GM18909 (cell line): ENCODE data around the gene OPN3.

Experiments used
- ATAC-seq: cut with Tn5 transposase; IDR thresholded peaks from one replicate; pipeline ENCODE4 v1.9.1; 2021; ENCODE audit warnings: mild to moderate bottlenecking; ENCODE audit not compliant: unreplicated experiment, poor library complexity

OPN3 gene

DNA sequence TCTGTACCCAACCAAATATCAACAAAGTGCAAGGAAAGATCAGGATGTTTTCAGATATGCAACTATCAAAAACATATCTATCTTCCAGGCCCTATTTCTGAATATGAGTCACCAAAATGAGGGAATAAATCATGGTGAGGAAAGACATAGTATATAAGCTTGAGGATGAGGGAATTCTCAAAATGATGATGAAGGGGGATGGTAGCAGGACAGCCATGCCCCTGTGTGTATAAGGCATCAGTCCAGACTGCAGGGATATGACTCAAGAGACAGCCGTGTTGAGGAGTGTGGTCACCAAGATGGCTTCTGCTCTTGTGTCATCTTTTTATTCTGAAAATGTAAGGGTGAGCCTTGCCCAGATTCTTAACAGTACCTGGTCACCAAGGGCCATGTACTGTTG is 7.5 kb upstream of the OPN3 start:
- no peak for ATAC-seq

DNA sequence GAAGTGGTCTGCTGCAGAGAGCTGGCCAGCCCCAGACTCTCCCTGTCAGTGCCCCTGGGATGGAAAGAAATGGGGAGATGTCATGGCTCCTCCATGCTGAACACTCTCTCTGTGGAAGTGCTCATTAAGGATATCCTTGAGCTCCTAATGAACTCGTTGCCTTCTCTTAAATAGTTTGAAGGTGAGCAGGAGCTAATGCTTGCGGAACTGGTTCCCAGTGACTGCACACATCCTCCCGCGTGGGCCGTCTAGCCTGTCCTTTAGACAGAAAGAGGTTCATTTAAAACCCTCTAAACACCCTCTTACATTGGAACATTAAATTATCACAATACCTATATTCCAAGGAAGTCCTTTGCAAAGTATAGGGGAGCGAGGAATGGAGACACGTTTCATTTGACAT is 6.0 kb upstream of the OPN3 start:
- no peak for ATAC-seq

DNA sequence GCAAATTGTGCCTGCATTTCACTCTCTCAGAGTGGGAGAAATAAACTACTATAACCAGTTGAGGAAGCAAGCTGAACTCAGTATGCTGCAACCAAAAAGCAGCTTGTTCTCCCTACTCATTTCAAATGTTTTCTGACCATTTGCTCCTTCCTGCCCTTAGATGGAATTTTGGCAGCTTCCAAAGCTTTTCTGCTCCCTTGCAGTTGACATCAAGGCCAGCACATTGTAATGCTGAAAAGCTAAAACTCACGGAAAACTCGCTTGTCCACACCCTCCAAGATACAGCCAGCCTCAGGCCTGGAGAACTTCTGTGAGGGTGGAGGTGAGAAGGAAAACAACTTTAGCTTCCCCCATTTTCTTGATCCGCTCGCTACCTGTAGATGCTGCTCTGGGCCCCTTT is 5.0 kb upstream of the OPN3 start:
- no peak for ATAC-seq

DNA sequence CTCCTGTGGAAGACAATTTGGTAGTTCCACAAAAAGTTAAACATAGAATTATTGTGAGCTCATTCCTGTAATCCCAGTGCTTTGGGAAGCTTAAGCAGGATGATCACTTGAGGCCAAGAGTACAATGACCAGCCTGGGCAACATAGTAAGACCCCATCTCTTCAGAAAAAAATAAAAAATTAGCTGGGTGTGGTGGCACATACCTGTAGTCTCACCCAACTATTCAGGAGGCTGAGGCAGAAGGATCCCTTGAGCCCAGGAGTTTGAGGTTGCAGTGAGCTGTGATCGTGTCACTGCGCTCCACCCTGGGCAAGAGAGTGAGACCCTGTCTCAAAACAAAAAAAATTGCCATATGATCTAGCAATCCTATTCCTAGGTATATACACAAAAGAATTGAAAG is 4.1 kb upstream of the OPN3 start:
- no peak for ATAC-seq

DNA sequence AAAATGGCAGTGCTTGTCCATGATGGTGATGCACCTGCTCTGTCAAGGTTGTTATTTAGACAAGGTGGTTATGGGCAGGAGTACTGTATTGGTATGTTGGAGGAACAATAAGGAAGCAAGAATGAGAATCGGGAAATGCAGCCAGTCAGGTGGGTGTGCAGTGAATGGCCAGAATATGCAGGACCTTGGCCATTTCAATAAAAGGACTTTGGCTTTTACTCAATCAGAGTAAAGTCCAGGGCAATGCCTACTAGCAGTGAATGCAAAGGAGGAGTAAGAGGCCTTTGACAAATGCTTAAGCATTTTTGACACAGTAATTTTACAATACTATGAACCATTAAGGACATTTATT is 2.4 kb upstream of the OPN3 start:
- ATAC-seq, result no peak

DNA sequence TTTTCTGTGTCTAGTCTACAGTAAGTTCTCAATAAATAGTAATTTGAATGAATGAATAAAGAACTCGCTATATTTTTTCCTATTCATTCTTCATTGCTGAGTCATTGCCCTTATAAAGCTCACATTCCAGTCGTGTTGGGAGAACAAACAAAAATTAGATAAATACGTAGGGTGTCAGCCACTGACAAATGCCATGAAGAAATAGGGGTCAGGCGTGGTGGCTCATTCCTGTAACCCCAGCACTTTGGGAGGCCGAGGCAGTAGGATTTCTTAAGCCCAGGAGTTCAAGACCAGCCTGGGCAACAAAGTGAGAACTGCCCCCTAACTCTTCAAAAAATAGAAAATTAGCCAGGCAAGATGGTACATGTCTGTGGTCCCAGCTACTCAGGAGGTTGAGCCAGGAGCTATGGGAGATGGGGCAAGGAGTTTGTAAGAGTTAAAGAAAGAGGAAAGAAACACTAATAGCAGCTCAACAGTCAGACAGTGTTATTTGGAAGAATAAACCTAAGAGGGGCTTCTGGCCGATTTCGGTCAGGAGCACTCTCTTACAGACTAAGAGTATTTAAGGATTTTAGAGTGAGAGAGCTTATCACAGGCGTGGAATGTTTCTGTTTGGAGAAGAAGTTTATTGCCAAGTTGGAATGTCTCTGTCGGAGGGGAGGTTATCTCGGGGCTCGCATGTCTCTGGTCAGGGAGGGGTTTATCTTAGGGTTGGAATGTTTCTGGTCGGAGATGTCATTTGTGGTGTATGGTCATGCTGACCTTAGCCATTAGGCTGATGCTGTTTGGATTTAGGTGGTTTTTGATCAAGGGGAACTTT is 1.8 kb upstream of the OPN3 start:
- ATAC-seq, result no peak

DNA sequence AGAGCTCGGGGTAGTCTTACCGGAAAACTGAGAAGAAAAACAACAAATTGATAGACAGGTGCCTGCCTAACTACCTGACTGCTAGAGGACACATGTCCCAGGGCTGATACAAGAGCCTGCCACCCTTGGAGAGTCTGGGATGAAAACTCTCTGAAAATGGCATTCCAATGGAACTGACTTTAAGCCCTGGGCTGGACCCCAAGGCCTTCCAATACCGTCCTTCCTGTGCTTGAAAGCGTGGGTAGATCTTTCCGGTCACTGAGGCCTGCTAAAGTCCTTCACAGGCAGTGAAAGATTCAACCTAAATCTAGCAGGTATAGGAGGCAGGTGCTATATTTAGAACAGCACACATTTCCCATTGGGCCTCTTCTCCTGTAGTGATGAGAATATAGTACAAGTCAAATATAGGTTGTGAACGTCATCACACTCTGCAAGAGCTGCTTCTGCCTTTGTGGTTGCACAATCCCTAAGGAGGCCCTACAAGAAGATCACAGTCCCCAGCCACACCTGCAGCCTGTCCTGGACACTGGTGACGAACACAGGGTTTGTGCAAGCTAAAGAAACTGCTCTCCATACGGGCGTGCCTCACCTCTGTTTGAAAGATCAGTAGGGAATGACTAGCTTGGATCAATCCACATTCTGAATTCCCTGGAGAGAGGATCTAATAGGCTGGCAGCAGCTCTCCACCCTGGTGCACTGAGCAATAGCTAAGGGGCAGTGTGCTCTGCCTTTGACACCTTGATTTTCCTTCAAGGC is 876 bp upstream of the OPN3 start:
- ATAC-seq, result no peak

DNA sequence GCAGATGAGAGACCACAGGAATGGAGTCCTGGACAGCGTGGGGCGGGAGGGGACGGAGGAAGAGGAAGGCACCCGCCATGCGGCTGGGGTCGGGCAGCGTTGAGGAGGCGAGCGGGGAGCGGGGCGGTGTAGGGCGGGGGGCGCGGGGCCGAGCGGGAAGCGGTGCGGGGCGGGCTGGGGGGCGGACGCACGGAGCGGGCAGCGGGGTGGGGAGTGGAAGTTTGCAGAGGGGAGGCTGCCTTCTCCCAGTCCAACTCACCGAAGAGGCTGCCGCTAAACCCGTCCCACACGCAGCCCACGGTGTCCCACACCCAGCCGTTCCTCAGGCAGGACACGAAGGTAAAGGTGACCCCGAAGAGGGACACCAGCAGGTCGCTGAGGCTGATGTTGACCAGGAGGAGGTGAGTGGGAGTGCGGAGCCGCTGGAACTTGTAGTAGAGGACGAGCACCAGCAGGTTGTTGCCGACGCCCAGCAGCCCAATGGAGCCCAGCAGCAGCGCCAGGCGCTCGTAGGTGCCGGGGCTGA is 483 bp downstream of the OPN3 start:
- ATAC-seq, result peak; percentile 56

DNA sequence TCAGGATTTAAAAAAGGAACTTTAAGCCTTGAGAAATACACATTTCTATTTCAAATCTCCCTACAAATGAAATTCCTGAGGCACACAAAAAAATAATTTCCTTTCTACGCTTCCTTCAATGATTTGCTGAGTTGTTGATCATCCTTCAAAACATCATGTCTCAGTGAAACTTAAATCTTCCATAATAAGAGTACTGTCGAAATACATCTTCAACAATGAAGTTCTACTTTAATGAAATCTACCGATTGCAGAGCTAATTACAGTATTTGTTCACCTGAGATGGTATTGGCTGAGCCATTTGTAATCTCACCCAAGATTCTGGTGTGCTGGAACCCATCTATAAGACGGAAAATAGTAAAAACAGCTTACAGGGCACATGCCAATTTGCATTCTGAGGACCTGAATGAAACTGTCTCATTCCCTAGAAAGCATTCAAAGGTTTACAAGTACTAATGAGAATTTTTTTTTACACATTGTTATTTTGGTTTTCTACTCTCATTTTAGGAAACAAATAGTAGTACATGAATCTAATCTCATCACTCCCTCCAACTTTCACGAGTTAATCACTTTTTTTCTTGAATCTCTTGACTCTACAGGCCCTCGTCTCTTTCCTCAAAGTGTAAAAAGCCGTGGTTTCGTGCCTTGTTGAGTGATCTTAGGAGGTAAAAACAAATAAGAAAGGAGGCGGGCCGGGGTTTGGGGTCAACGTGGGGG is 1.1 kb downstream of the OPN3 start:
- ATAC-seq, result no peak

DNA sequence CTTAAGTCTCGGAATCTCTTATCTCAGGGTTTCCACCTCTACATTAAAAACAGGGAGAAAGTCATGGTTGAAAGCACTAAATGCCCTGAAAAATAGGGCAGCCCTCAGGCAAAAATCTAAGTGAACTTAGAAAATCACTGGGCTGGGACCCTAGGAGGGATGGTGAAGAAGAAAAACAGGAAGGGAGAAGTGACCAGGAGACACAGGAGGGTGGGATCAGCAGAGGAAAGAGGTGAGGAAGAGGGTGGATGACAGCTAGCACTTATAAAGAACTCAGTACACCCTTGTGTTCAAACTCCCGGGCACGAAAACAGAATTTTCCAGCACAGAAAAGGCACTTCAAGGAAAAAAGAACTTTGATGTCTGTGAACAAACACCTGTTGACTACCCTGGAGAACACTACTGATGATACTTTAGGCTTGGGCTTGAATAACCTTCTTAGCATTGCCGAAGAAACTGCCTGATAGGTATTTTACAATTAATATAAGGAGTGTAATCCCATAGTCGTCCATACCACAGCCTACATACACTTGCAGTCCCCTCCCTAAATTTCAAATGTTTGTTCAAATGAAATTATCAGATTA is 2.0 kb downstream of the OPN3 start:
- ATAC-seq, result no peak

DNA sequence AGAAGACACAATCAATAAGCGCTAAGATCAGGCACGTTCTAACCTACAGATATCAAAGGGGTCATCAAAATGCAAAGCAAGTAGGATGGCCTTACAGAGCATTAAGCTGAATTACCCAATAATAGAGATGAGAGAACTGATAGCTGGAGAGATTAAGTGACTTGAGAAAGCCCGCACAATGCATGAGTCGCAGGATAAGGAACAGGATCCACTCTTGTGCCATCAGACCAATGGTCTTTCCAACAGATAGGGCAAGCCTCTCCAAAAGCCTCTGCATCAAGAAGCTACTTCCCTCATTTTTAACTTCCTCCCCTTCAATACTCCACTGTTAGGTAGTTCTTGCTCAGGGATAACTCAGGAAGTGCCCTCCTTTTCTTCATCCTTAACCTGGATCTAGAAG is 2.6 kb downstream of the OPN3 start:
- ATAC-seq, result no peak

DNA sequence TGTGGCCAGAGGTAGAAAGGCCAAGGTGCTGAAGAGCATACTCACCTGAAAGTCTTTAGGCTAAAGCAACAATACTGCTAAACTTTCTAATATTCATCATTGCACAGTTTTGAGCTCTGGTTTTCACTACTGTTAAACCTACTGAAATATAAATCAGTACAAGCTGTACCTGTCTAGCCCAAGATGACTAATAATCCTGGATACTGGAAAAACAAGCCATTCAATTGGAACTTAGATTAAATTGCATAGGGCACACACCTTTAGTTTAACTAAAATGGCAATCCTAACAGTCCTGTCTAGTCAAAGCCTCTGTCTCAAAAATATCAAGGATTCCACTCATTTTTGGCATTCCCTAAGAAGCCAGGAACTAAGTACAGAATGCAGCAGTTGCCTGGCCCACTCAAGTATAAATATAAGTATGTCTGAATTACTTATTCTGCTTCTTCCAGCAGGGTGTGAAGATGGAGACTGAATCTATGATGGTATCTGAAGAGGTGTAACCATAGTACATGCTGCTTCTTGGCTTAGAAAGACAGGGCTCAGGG is 3.1 kb downstream of the OPN3 start:
- no peak for ATAC-seq

DNA sequence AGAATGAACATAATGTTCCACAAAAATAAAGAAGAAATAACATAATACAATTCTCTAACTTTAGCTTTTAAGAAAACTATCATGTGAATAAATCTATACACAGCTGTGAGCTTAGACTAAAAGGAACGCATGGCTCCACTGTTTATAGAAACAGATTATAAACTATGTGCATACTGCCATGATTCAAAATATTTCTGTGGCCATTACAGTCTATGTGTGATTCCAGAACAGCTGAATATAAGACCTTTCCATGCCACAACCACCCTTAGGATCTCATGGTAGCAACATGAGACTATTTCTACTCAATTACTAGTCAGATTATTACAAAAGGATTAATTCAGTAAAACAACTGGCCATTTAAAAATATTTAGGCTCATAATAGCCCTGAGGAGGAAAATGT is 3.9 kb downstream of the OPN3 start:
- ATAC-seq, result no peak

DNA sequence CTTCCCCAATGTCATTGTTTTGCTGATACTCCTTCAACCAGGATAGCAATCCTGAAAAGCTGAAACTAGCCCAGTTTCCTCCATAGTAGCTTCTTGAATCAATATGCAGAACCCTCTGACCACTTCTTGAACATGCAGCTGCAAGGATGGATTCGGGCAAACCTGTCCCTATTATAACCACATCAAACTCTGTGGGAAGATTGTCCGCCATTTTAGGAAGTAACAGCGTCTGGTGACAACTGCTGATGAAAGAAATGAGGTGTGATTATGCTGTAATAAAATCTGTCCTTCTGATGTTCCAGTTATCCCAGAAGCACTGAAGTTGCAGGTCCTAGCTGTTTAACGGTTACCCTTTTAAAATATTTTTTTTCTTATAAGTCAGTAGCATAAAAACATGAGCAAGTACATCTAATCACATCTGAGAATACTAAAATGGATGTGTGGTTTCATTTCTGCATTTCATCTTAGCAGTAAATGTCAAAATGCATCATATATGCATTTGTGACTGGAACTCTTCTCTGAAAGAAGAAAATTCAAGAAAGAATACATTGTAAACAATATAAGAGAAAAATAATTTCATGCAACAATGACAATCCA is 4.5 kb downstream of the OPN3 start:
- no peak for ATAC-seq

DNA sequence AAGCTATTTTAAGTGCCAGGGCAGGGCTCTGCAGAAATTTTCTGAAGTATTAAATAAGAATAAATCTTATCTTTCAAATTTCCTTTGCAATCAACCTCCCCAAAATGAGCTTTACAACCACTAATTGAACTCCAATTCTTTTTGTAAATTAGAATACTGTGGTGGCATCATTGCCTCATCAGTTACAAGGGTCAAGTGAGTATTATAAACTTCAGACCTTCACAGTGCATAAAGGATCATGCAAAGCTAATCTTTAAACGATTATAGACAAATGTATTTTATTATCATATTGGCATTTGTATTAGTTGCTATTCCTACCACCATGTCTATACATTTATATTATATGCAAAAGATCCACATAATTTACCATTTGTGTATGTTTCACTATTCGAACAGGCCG is 7.2 kb downstream of the OPN3 start:
- no peak for ATAC-seq

DNA sequence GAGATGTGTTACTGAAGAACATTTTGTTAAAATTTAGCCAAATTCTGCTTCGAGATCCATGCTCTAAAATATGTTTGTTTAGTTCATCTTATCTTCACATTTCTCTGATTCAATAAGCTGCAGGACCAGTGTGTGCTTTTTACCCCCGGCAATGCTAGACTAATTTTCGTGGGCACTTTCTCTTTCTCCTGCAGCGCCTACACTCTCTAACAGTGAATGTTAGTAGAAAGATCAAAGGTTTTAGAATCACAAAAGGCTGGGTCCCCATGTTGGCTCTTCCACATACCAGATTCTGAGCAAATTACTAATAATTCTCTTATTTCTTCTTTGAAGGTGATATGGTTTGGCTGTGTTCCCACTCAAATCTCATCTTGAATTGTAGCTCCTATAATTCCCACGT is 8.5 kb downstream of the OPN3 start:
- no peak for ATAC-seq

DNA sequence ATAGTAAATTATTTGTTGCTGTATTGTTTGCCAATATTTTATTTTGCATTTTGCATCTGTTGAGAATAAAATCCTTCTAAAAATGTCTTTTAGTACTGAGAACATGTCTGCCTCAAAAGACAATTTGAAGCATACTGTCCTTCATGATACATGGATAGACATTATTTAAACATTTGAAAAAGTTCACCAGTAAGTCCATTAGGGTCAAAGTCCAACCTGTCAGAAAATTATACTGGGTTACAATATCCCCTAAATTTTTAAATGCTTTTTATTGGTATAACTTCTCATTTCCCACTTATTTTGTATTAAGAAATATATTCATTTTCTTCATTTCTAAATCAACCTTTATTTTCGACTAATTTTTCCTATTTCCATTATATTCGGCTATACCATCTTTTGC is 9.3 kb downstream of the OPN3 start:
- ATAC-seq, result no peak

DNA sequence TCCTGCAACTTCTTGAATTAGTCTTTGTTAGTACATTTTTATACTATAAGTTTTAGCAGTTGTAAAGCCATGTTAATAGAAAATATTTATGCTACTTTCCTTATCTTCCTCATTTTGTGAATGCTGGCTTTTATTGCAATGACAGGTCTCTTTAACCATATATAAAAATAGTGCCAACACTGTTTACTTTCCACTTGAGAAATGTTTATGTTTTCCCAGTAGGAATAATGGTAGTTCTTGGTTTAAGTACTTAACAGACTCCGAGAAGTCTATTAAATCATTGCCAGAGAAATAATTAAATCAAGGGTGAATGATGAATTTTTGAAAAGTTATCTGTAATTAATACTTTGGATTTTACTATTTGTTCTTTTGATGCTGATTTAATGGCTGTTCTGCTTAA is 9.7 kb downstream of the OPN3 start:
- ATAC-seq, result no peak

DNA sequence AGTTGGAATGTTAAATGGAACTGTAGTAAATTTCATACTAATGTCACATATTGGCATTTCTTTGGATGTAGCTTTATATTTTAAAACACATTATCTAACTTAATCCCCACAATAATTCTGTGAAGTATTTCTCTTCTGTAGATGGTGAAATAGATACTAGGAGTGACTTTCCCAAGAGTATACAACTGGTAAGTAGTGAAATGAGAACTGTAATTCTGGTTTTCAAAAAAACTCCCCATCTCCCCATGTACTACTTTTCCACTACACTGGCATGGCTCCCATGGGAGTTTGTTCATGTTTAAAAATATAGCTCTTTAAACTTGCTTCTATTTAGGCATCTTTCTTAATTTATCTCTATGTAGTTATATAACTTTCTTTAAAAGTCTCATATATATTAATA is 10.2 kb downstream of the OPN3 start:
- no peak for ATAC-seq
